ENCODE data around the gene UACA.

DNA sequence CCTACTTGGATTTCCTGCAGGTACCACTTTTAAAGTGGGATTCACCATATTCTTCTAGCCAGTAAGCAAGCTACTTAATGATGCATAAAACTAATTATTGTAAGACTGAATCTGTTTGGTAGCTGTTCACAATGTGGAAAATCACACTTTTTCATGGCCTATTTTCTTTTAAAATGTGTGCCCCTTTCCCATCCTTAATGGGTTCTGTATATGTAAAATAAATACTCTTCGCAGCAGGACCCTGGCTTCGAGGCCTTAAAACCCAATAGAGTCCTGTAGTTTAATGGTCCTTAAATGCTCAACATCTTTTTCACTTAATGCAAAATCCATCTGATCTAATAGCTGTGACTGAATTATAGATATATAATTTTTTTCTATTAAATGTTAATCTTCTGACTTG is 111.0 kb downstream of the UACA start:
- TF ChIP-seq, protein P1, sequence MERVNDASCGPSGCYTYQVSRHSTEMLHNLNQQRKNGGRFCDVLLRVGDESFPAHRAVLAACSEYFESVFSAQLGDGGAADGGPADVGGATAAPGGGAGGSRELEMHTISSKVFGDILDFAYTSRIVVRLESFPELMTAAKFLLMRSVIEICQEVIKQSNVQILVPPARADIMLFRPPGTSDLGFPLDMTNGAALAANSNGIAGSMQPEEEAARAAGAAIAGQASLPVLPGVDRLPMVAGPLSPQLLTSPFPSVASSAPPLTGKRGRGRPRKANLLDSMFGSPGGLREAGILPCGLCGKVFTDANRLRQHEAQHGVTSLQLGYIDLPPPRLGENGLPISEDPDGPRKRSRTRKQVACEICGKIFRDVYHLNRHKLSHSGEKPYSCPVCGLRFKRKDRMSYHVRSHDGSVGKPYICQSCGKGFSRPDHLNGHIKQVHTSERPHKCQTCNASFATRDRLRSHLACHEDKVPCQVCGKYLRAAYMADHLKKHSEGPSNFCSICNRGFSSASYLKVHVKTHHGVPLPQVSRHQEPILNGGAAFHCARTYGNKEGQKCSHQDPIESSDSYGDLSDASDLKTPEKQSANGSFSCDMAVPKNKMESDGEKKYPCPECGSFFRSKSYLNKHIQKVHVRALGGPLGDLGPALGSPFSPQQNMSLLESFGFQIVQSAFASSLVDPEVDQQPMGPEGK (CRISPR knock-in tag; IDR thresholded peaks at IDR 0.05; ENCODE audit: borderline replicate concordance): no peak
- TF ChIP-seq PPARA (CRISPR knock-in tag; IDR thresholded peaks at IDR 0.05; ENCODE audit: borderline replicate concordance): no peak
- TF ChIP-seq ZNF565 (CRISPR knock-in tag; conservative IDR thresholded peaks at IDR 0.05; ENCODE audit: low read depth): no peak
- TF ChIP-seq, protein P2, sequence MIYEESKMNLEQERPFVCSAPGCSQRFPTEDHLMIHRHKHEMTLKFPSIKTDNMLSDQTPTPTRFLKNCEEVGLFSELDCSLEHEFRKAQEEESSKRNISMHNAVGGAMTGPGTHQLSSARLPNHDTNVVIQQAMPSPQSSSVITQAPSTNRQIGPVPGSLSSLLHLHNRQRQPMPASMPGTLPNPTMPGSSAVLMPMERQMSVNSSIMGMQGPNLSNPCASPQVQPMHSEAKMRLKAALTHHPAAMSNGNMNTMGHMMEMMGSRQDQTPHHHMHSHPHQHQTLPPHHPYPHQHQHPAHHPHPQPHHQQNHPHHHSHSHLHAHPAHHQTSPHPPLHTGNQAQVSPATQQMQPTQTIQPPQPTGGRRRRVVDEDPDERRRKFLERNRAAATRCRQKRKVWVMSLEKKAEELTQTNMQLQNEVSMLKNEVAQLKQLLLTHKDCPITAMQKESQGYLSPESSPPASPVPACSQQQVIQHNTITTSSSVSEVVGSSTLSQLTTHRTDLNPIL (CRISPR knock-in tag; IDR thresholded peaks at IDR 0.05; ENCODE audit: low read depth): no peak
- TF ChIP-seq ZFP30 (CRISPR knock-in tag; IDR thresholded peaks at IDR 0.05): no peak
- no peak for TF ChIP-seq RARB (CRISPR knock-in tag; IDR thresholded peaks at IDR 0.05)
- TF ChIP-seq, protein P3, sequence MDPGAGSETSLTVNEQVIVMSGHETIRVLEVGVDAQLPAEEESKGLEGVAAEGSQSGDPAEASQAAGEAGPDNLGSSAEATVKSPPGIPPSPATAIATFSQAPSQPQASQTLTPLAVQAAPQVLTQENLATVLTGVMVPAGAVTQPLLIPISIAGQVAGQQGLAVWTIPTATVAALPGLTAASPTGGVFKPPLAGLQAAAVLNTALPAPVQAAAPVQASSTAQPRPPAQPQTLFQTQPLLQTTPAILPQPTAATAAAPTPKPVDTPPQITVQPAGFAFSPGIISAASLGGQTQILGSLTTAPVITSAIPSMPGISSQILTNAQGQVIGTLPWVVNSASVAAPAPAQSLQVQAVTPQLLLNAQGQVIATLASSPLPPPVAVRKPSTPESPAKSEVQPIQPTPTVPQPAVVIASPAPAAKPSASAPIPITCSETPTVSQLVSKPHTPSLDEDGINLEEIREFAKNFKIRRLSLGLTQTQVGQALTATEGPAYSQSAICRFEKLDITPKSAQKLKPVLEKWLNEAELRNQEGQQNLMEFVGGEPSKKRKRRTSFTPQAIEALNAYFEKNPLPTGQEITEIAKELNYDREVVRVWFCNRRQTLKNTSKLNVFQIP (CRISPR knock-in tag; IDR thresholded peaks at IDR 0.05; ENCODE audit: borderline replicate concordance, low read depth): no peak
- TF ChIP-seq ZNF70 (CRISPR knock-in tag; IDR thresholded peaks at IDR 0.05): no peak
- TF ChIP-seq ISL1 (CRISPR knock-in tag; IDR thresholded peaks at IDR 0.05): no peak

Measured in SK-N-SH treated with all-trans-retinoic acid at 6 μM for 48 hours (cell line).